HL-60 (cell line): ENCODE results near the gene ETNK2.

Experiments used
- DNase-seq, 2 experiments: peaks; one replicate each; pipeline ENCODE4 v3.0.0-alpha.2; 2010 to 2020; ENCODE audit warnings: low read depth in 1 of 2, low spot score in 1 of 2
- H3K27ac ChIP-seq: fragments of 250-450 bp; sonication (Bioruptor Pico); replicated peaks from 2 replicates; pipeline ENCODE4 v1.5.1; 2020; ENCODE audit warnings: mild to moderate bottlenecking, moderate library complexity
- H3K27me3 ChIP-seq: fragments of 250-450 bp; sonication (Bioruptor Pico); 2 replicates; pipeline ENCODE4 v1.5.1; 2021; ENCODE audit warnings: mild to moderate bottlenecking, moderate library complexity; ENCODE audit not compliant: insufficient read depth, poor library complexity, severe bottlenecking
- H3K4me3 ChIP-seq: replicated peaks from 2 replicates; pipeline ENCODE4 v1.5.1; 2011; ENCODE audit warnings: mild to moderate bottlenecking, control low read depth, low read length; ENCODE audit not compliant: insufficient read depth
- GABPA ChIP-seq: IDR thresholded peaks from 2 replicates; pipeline ENCODE4 v1.6.1; 2012; ENCODE audit warnings: low read depth
- POLR2AphosphoS5 ChIP-seq: IDR thresholded peaks from 2 replicates; pipeline ENCODE4 v1.6.1; 2012; ENCODE audit warnings: low read depth
- SPI1 ChIP-seq: IDR thresholded peaks from 2 replicates; pipeline ENCODE4 v1.6.1; 2012; ENCODE audit warnings: low read depth, mild to moderate bottlenecking, borderline replicate concordance
- TF ChIP-seq, protein P1 (sequence below): IDR thresholded peaks from one replicate; pipeline ENCODE4 v1.5.1; 2011; ENCODE audit warnings: low read length, control low read depth, inconsistent platforms; ENCODE audit not compliant: insufficient read depth
- TF ChIP-seq, protein P2 (sequence below): IDR thresholded peaks from 2 replicates; pipeline ENCODE4 v1.6.1; 2012; ENCODE audit warnings: low read depth; ENCODE audit not compliant: insufficient replicate concordance

The ETNK2 gene

DNA sequence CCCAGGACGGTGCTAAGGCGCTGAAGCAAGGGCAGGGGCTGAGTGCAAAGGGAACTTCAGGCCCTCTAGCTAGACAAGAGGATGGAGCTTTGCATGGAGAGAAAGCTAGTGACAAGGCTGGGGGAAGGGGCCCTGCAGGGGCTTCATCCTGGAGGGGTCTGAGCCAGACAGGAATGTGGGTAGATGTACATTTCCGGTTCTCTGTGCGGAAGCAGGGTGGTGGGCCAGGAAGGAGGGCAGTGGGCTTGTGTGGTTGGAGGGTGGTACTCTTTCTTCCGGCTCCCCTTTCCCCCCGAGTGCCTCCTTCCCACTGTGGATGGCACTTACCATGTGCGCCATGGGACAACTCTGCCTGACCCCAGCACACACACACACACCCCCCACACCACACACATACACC lies 42.9 kb upstream of the ETNK2 start:
- Histone ChIP-seq H3K4me3 (no peak overlapping the region), H3K27me3 (peaks cover 21% of the 10 kb centered on the region)
- TF ChIP-seq, protein P1, sequence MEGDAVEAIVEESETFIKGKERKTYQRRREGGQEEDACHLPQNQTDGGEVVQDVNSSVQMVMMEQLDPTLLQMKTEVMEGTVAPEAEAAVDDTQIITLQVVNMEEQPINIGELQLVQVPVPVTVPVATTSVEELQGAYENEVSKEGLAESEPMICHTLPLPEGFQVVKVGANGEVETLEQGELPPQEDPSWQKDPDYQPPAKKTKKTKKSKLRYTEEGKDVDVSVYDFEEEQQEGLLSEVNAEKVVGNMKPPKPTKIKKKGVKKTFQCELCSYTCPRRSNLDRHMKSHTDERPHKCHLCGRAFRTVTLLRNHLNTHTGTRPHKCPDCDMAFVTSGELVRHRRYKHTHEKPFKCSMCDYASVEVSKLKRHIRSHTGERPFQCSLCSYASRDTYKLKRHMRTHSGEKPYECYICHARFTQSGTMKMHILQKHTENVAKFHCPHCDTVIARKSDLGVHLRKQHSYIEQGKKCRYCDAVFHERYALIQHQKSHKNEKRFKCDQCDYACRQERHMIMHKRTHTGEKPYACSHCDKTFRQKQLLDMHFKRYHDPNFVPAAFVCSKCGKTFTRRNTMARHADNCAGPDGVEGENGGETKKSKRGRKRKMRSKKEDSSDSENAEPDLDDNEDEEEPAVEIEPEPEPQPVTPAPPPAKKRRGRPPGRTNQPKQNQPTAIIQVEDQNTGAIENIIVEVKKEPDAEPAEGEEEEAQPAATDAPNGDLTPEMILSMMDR = no peak
- TF ChIP-seq, protein P2, sequence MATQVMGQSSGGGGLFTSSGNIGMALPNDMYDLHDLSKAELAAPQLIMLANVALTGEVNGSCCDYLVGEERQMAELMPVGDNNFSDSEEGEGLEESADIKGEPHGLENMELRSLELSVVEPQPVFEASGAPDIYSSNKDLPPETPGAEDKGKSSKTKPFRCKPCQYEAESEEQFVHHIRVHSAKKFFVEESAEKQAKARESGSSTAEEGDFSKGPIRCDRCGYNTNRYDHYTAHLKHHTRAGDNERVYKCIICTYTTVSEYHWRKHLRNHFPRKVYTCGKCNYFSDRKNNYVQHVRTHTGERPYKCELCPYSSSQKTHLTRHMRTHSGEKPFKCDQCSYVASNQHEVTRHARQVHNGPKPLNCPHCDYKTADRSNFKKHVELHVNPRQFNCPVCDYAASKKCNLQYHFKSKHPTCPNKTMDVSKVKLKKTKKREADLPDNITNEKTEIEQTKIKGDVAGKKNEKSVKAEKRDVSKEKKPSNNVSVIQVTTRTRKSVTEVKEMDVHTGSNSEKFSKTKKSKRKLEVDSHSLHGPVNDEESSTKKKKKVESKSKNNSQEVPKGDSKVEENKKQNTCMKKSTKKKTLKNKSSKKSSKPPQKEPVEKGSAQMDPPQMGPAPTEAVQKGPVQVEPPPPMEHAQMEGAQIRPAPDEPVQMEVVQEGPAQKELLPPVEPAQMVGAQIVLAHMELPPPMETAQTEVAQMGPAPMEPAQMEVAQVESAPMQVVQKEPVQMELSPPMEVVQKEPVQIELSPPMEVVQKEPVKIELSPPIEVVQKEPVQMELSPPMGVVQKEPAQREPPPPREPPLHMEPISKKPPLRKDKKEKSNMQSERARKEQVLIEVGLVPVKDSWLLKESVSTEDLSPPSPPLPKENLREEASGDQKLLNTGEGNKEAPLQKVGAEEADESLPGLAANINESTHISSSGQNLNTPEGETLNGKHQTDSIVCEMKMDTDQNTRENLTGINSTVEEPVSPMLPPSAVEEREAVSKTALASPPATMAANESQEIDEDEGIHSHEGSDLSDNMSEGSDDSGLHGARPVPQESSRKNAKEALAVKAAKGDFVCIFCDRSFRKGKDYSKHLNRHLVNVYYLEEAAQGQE = no peak
- TF ChIP-seq SPI1 = no peak
- no peak for TF ChIP-seq POLR2AphosphoS5
- TF ChIP-seq GABPA = no peak

DNA sequence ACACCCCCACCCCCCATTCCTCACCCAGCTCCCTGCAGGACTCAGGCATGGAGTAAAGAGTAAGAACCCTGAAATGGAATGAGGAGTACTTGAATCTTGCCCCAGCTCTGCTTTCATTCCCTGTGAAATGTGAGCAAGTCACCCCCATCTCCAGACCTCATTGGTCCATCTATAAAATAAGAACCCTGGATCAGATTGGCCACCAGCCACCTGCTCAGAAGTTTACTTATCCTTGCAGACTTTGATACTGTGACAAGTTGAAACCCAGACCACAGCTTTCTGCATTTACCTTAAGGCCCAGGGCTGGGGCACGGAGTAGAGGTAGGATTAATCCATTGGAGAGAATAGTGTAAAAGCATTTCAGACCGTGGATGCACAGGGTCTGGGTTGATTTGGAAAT lies 42.2 kb upstream of the ETNK2 start:
- H3K27me3 ChIP-seq = peaks cover 24% of the 10 kb centered on the region
- TF ChIP-seq, protein P2 = no peak
- no peak for TF ChIP-seq POLR2AphosphoS5
- no peak for TF ChIP-seq GABPA
- TF ChIP-seq SPI1 = no peak
- TF ChIP-seq, protein P1 = no peak
- H3K4me3 ChIP-seq = no peak overlapping the region
- DNase-seq = no peak
- no peak overlapping the region for H3K27ac ChIP-seq

More for the DNA sequence above, 42.9 kb upstream of the ETNK2 start:
- no peak for DNase-seq
- H3K27ac ChIP-seq = no peak overlapping the region

DNA sequence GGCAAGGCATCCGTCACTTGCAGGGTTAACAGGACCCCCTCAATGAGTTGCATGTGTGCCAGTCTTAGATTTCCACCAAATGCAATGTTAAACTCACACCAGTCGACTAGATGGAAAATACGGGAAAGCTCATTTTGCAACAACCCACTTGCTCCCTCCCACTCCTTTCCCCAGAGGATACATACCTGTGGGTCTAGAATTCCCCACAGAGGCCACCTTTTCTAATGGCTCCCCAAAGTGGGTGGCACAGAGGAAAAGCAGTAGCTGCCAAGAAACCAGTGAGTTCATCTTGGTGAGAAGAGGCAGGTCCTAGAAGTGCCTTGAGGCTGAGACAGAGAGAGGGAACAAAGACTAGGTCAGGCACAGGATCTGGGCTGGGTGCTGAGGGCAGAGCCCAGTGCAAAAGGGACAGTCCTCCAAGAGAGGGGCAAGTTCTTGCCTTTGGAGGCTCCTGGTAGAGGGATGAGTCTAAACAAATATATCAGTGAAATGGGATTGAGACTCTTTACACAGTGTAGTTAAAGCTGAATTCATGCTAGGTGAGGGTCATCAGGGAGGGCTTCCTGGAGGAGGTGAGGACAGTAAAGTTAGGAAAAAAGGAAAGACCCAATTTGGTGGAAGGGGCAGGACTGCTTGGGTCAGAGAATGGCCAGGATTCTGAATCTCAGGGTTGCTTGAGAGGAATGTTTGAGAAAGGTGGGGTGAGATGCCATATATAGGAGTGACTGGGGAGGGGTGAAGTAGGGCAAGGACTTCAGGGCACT lies 40.9 kb upstream of the ETNK2 start:
- Histone ChIP-seq H3K27ac (no peak overlapping the region), H3K27me3 (peaks cover 34% of the 10 kb centered on the region), H3K4me3 (no peak overlapping the region)
- TF ChIP-seq SPI1 = no peak
- TF ChIP-seq, protein P1 = no peak
- TF ChIP-seq, protein P2 = no peak
- TF ChIP-seq POLR2AphosphoS5 = no peak
- TF ChIP-seq GABPA = no peak
- no peak for DNase-seq
